Immature natural killer cell (primary cell): Measurements from ENCODE around the gene LACC1. TPM values are rescaled to one million over a fixed set of nuclear protein-coding genes. Genes with fewer than 3 reads are reported as not detected.

Experiments
- DNase-seq, 3 donors: peaks; one replicate each; pipeline ENCODE4 v3.0.0; 2022; ENCODE audit warnings: mixed read lengths in 1 of 3
- H3K27ac Mint-ChIP-seq, 6 donors: one replicate each; pipeline ENCODE4 v1.8.0; 2020; ENCODE audit warnings: mixed read lengths in 6 of 6, mild to moderate bottlenecking in 5 of 6, inconsistent platforms in 4 of 6, moderate library complexity in 3 of 6
- H3K27me3 Mint-ChIP-seq, 3 donors: one replicate each; pipeline ENCODE4 v1.8.0; 2020 to 2021; ENCODE audit warnings: low read depth in 3 of 3, mild to moderate bottlenecking in 3 of 3, mixed read lengths in 3 of 3, moderate library complexity in 3 of 3, inconsistent platforms in 1 of 3
- H3K36me3 Mint-ChIP-seq, 3 donors: one replicate each; pipeline ENCODE4 v1.8.0; 2020; ENCODE audit warnings: mixed read lengths in 3 of 3, inconsistent platforms in 2 of 3, mild to moderate bottlenecking in 2 of 3
- H3K4me1 Mint-ChIP-seq, 2 donors: one replicate each; pipeline ENCODE4 v1.8.0; 2020; ENCODE audit warnings: inconsistent platforms in 2 of 2, mild to moderate bottlenecking in 2 of 2, mixed read lengths in 2 of 2, moderate library complexity in 1 of 2
- H3K4me3 Mint-ChIP-seq, 5 donors: one replicate each; pipeline ENCODE4 v1.8.0; 2020; ENCODE audit warnings: mild to moderate bottlenecking in 5 of 5, mixed read lengths in 5 of 5, inconsistent platforms in 3 of 5, moderate library complexity in 3 of 5
- H3K9me3 Mint-ChIP-seq, 6 donors: one replicate each; pipeline ENCODE4 v1.8.0; 2020; ENCODE audit warnings: mild to moderate bottlenecking in 6 of 6, mixed read lengths in 6 of 6, inconsistent platforms in 4 of 6, moderate library complexity in 3 of 6
- polyA plus RNA-seq, 3 donors: library from polyadenylated mRNA; unstranded; fragments of 300-500 nt; fragmentation: Illumina TruSeq; gene quantifications; one replicate each; pipeline ENCODE4 v1.2.3, GENCODE V29; 2021

LACC1 gene
- polyA plus RNA-seq, 3 donors from 2014 or later, result 0.41 to 1.1 TPM; not detected in 1

DNA sequence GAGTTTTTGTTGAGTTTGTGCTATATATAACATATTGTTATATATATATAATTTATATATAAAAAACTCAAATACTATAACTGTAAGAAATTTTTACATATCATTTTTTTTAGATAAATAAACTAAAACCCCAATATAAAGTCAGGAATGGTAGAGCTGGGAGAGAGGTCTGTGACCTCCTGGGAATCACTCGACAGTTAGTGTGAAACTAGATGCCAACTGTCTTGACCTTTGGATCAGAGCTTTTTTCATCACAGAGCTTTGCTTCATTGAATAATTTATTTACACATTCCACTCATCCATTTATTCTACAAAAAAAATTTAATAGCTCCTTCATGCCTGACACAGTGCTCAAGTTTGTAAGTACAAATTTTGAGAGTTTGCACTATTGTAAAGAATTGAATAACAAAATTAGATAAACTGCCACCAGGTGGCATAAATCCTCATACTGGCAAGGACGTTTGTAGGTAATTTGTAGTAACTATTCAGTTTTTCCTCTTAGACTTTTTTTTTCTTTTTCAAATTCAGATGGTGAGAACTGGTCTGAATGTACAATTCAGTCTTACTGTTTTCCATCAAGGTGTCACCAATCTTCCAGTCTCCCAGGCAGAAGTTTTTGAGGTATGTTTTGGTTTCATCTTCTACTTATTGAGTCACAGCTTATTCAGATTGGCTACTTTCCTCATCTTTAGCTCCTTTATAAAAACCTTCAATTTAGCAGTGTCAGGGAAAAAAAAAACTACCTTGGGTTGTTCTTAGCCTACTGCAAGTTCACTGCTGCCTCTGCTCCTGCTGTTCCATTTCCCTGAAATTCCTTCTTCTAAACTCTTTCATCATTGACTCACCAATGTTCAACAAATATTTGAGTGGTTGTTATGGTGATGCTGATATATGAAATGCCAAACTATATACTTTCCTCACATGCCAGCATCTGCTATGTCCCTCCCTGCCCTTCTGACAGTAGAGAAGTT is 28.7 kb downstream of the LACC1 start:
- H3K9me3 Mint-ChIP-seq, result no peaks in the 10 kb centered on the region
- peak; percentile 9 to 28 (median 24) for DNase-seq
- H3K36me3 Mint-ChIP-seq, result no peaks in the 10 kb centered on the region
- H3K27me3 Mint-ChIP-seq, result peaks cover 0 to 6% (median 0%) of the 10 kb centered on the region in 3 donors
- H3K27ac Mint-ChIP-seq, result no peak overlapping the region
- H3K4me1 Mint-ChIP-seq, result peaks cover 1 to 5% of the 10 kb centered on the region in 2 donors
- no peak overlapping the region for H3K4me3 Mint-ChIP-seq

GRCh38 chr13:43910856-43911255 is 31.2 kb downstream of the LACC1 start:
- Mint-ChIP-seq H3K4me3 (no peak overlapping the region), H3K36me3 (no peaks in the 10 kb centered on the region), H3K27ac (no peak overlapping the region), H3K4me1 (peaks cover 1 to 5% of the 10 kb centered on the region in 2 donors), H3K9me3 (no peaks in the 10 kb centered on the region), H3K27me3 (peaks cover 0 to 8% (median 0%) of the 10 kb centered on the region in 3 donors)
- no peak for DNase-seq

DNA sequence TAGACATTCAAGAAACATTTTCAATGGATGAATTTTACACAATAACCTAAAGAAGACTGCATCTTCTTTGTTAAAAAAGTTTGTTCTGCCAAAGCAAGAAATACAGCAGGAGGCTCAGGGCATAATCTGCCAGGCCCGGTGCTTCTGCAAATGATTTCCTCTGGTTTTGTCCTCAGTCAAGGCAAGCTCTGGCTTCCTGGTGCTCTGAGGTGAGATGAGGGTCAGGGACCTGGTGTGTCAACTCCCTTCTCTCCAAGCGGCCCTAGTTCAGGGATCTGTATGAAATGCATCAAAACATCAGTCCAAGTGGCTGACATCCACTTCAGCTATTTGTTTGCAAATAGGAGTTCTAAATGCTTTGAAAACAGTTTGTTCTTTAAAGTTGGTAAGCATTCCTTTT is 31.6 kb downstream of the LACC1 start:
- Mint-ChIP-seq H3K36me3 (no peaks in the 10 kb centered on the region), H3K9me3 (no peaks in the 10 kb centered on the region), H3K4me3 (no peak overlapping the region), H3K27ac (no peak overlapping the region), H3K27me3 (peaks cover 0 to 8% (median 0%) of the 10 kb centered on the region in 3 donors), H3K4me1 (peaks cover 1 to 5% of the 10 kb centered on the region in 2 donors)
- DNase-seq, result no peak

DNA sequence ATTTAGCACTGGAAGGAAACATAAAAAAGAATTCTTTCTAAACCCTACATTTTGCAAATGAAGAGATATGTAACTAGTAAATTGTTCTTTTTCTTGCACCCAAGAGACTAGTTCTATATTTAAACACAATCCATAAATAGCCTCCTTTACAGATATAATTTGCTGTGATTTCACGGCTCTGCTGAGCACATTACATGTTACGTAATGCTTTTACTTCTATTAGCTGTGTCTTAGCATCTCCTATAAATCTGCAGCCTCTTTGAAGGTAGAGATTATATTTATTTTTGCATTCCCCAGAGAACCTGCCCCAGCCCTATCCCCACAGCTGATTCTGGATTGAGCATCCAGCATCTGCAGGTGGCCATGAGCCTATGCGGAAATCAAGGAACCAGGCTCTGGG is 32.2 kb downstream of the LACC1 start:
- peaks cover 1 to 5% of the 10 kb centered on the region in 2 donors for H3K4me1 Mint-ChIP-seq
- peaks cover 0 to 8% (median 0%) of the 10 kb centered on the region in 3 donors for H3K27me3 Mint-ChIP-seq
- no peaks in the 10 kb centered on the region for H3K36me3 Mint-ChIP-seq
- H3K4me3 Mint-ChIP-seq, result no peak overlapping the region
- no peak overlapping the region for H3K27ac Mint-ChIP-seq
- no peak for DNase-seq
- no peaks in the 10 kb centered on the region for H3K9me3 Mint-ChIP-seq

DNA sequence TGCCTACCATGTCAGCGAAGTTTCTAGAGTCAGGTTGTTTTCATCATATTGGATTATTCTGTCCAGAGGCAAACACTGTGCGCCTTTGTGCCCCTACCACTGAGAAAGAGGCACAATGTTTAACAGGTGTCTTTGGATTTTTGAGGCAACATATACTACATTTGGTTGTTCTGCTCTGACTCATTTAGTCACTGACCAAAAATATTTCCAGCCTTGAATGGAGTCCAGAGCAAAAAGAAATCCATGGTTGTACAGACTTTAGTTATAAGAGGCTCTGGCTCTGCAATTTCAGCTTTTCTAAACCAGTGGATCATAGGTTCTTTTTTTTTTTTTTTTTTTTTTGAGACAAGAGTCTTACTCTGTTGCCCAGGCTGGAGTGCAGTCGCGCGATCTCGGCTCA is 35.7 kb downstream of the LACC1 start:
- Mint-ChIP-seq H3K36me3 (no peaks in the 10 kb centered on the region), H3K4me1 (no peaks in the 10 kb centered on the region), H3K27me3 (peaks cover 0 to 3% (median 0%) of the 10 kb centered on the region in 3 donors), H3K4me3 (no peak overlapping the region), H3K9me3 (no peaks in the 10 kb centered on the region), H3K27ac (no peak overlapping the region)
- DNase-seq, result no peak

- Mint-ChIP-seq H3K4me3 (no peak overlapping the region), H3K4me1 (no peaks in the 10 kb centered on the region), H3K9me3 (no peaks in the 10 kb centered on the region), H3K27ac (no peak overlapping the region), H3K27me3 (peaks cover 0 to 5% (median 0%) of the 10 kb centered on the region in 3 donors), H3K36me3 (no peaks in the 10 kb centered on the region)
- no peak for DNase-seq
Measured at GRCh38 chr13:43916828-43917227, 37.1 kb downstream of the LACC1 start.

DNA sequence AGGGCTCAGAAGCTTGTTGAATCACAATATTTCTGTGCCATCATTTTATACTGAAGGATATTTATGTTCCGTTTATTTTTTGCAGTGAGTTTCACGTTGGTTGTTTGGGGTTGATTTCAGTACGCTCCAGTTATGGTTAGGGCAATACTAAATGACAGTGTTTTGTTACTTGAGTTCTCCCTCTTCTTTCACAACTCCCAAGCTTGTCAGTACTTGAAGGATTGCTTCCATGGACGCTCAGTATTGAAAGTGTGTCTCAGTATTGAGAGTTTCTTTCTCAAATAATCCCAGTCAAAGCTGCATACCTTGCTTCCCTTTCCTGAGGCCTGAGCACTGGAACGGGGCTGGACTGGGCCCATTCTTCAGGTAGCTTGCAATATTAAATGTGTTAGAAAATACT is 38.9 kb downstream of the LACC1 start:
- Mint-ChIP-seq H3K27me3 (peaks cover 0 to 10% (median 0%) of the 10 kb centered on the region in 3 donors), H3K36me3 (no peaks in the 10 kb centered on the region), H3K27ac (no peak overlapping the region), H3K9me3 (no peaks in the 10 kb centered on the region), H3K4me3 (no peak overlapping the region), H3K4me1 (no peaks in the 10 kb centered on the region)
- DNase-seq, result no peak

DNA sequence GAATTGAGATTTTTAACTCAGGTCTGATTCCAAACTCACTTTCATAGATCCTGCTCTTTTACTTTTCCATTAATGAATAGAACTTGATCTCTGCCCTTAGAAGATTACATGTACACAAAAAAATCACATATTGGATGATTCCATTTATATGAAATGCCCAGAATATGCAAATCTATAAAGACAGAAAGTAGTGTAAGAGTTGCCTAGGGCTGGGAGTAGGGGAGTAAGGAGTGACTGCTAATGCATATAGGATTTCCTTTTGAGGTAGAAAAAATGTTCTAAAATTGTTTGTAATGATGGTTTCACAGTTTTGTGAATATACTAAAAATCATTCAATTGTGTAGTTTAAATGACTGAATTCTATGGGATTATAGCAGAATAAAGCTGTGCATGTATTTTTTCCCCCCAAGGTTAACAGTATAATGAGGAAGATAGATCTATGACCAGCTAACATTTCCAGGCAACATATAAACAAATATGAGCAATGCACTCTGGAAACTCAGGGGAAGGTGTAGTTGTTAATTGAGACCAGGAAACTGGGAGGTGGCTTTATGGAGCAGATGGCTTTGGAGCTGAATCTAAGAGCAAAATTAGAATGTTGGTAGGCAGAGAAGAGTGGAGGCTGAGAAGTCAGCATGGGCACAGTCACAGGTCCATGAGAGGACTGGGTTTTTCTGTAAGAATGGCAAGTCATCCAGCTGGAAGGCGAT is 41.4 kb downstream of the LACC1 start:
- Mint-ChIP-seq H3K4me1 (no peaks in the 10 kb centered on the region), H3K9me3 (no peaks in the 10 kb centered on the region), H3K27ac (no peak overlapping the region), H3K4me3 (no peak overlapping the region), H3K36me3 (no peaks in the 10 kb centered on the region), H3K27me3 (peaks cover 0 to 12% (median 0%) of the 10 kb centered on the region in 3 donors)
- no peak for DNase-seq

GRCh38 chr13:43924549-43925245 is 45.0 kb downstream of the LACC1 start:
- Mint-ChIP-seq H3K27me3 (peaks cover 0 to 12% (median 2%) of the 10 kb centered on the region in 3 donors), H3K36me3 (no peaks in the 10 kb centered on the region), H3K4me3 (no peak overlapping the region), H3K27ac (no peak overlapping the region), H3K9me3 (no peaks in the 10 kb centered on the region), H3K4me1 (no peaks in the 10 kb centered on the region)
- no peak for DNase-seq

DNA sequence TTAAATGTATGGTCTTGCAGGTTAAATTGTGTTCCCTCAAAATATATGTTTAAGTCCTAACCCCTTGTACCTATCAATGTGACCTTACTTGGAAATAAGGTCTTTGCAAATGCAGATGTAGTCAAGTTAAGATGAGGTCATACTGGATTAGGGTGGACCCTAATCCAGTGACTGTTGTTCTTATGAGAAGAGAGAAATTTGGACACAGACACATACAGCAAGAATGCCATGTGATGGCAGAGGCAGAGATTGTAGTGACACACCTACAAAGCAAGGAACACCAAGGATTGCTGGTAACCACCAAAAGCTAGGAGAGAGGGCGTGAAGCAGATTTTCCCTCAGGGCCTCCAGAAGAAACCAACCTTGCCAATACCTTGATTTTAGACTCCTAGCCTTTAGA is 50.2 kb downstream of the LACC1 start:
- Mint-ChIP-seq H3K4me3 (no peak overlapping the region), H3K27ac (no peak overlapping the region), H3K36me3 (no peaks in the 10 kb centered on the region), H3K27me3 (peaks cover 0 to 4% (median 0%) of the 10 kb centered on the region in 3 donors), H3K4me1 (no peaks in the 10 kb centered on the region), H3K9me3 (no peaks in the 10 kb centered on the region)
- DNase-seq, result no peak

GRCh38 chr13:43933378-43933777 is 53.7 kb downstream of the LACC1 start:
- Mint-ChIP-seq H3K9me3 (no peaks in the 10 kb centered on the region), H3K4me1 (no peaks in the 10 kb centered on the region), H3K4me3 (no peak overlapping the region), H3K27ac (no peak overlapping the region), H3K36me3 (no peaks in the 10 kb centered on the region), H3K27me3 (peaks cover 0 to 4% (median 0%) of the 10 kb centered on the region in 3 donors)
- DNase-seq, result no peak

- Mint-ChIP-seq H3K4me1 (no peaks in the 10 kb centered on the region), H3K9me3 (no peaks in the 10 kb centered on the region), H3K4me3 (no peak overlapping the region), H3K36me3 (no peaks in the 10 kb centered on the region), H3K27ac (no peak overlapping the region), H3K27me3 (peaks cover 0 to 2% (median 0%) of the 10 kb centered on the region in 3 donors)
- DNase-seq, result no peak
Measured at GRCh38 chr13:43934273-43934672, 54.6 kb downstream of the LACC1 start.

DNA sequence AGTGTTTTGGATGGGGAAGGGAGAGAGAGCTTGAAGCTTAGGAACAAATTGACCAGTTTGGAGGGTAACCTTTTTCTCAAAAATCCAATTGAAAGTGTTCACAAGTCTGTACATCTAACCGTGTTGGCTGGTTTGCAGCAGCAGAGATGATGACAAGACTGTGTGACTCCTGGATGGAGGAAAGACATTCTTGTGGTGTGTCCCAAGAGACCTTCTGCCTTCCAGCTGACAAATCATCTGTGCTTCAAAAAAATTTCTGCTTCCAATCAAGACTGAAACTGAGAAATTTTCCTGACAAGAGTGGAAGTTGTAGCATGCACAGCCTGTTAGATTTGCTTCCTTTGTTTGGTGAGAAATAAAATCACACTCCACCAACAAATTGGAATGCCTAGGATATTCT is 56.2 kb downstream of the LACC1 start:
- Mint-ChIP-seq H3K27ac (no peak overlapping the region), H3K27me3 (no peaks in the 10 kb centered on the region), H3K9me3 (no peaks in the 10 kb centered on the region), H3K4me1 (no peaks in the 10 kb centered on the region), H3K36me3 (no peaks in the 10 kb centered on the region), H3K4me3 (no peak overlapping the region)
- no peak for DNase-seq

GRCh38 chr13:43936647-43937046 is 56.9 kb downstream of the LACC1 start:
- H3K27me3 Mint-ChIP-seq, result no peaks in the 10 kb centered on the region
- H3K4me3 Mint-ChIP-seq, result no peak overlapping the region
- H3K9me3 Mint-ChIP-seq, result no peaks in the 10 kb centered on the region
- H3K36me3 Mint-ChIP-seq, result no peaks in the 10 kb centered on the region
- DNase-seq, result no peak
- H3K27ac Mint-ChIP-seq, result no peak overlapping the region
- no peaks in the 10 kb centered on the region for H3K4me1 Mint-ChIP-seq
